Suprapubic skin (tissue), 4 donors: Measurements from ENCODE around the gene KHDRBS2.

Experiments used
- CTCF ChIP-seq, 2 donors: fragments of 200-600 bp in 1 of 2; fragments of 450-650 bp in 1 of 2; sonication (generic) in 1 of 2; IDR thresholded peaks; one replicate each; pipeline ENCODE4 v1.5.1; 2016 to 2019; ENCODE audit warnings: antibody characterized with exemption in 2 of 2, mild to moderate bottlenecking in 1 of 2, moderate library complexity in 1 of 2
- EP300 ChIP-seq: sonication (generic); formaldehyde crosslinking; IDR thresholded peaks from one replicate; pipeline ENCODE4 v1.6.1; 2017; ENCODE audit warnings: antibody characterized with exemption
- POLR2A ChIP-seq, 2 donors: fragments of 450-650 bp; IDR thresholded peaks; one replicate each; pipeline ENCODE4 v1.6.1; 2017; ENCODE audit warnings: antibody characterized with exemption in 2 of 2, mild to moderate bottlenecking in 2 of 2, moderate library complexity in 2 of 2
- POLR2AphosphoS5 ChIP-seq, 3 donors: sonication (generic); formaldehyde crosslinking; IDR thresholded peaks; one replicate each; pipeline ENCODE4 v1.6.1; 2017; ENCODE audit warnings: antibody characterized with exemption in 3 of 3

GRCh38 chr6:62035952-62036351 is 250.1 kb downstream of the KHDRBS2 start:
- TF ChIP-seq CTCF (IDR thresholded peaks at IDR 0.05) (no peak), EP300 (no peak), POLR2A (IDR thresholded peaks at IDR 0.05) (no peak), POLR2AphosphoS5 (IDR thresholded peaks at IDR 0.05) (no peak)
